NCI-H82 (cell line): Measurements from ENCODE around the gene SMIM21.

ENCODE experiments used
- DNase-seq: peaks from one replicate; lab custom pipeline; 2025; lab: John Stamatoyannopoulos, UW

Gene SMIM21

DNA sequence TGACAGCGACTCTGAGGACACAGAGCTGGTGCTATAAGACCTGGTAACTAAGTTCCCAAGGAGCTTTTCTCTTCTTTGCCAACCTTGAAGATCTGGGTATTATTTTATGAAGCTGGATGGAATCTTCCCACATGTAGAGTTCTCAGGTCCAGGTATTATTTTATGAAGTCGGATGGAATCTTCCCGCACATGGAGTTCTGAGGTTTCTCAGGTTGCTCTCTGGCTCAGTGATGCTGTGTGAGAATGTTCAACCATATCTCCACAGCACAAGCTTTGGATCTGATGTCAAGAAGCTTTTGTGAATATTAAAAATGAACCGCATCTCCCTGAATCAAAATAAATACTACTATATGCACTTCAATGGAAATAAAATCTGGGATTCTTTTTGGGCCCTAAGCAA is at the start of gene SMIM21:
Gene SMIM21, minus strand, starts transcription at position 101 of the 400 bp plus-strand sequence. CDS start 140 bp downstream, outside the sequence.
- DNase-seq: no peak

DNA sequence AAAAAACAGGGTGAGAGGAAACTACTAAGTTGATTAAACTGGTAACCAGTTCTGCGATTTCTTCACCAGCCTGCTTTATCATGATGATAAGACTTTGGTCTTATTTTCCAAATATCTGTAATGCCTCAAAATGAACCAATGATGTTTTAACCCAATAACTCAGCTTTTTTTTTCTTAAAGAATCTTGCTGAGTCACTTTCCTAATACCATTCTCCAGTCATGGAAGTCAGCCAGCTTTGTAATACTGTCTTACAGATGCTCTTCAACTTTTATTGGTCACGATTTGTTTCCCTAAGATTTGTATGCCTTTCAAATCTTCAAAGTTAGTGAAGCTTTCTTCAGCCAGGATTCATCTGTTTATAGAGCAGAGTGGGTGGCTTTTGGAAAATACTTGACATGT is 47.7 kb upstream of the SMIM21 start:
- DNase-seq: no peak

DNA sequence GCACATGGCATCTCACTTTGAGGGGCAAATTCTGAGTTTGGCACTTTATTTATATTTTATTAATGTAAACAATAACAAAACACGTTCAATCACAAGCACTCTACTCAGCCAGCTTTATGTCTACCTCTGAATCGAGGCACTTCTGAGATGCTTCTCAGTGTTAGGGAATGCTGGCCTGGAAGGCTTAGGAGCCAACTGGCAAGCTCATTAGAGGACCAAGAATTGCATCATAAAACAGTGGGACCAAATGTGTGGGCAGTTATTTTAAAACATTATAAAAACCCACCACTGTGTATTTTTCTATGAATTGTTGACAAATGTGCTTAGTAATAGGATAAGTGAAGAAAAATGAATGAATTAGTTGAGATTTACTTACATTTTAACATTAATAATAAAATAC is 46.8 kb upstream of the SMIM21 start:
- no peak for DNase-seq

DNA sequence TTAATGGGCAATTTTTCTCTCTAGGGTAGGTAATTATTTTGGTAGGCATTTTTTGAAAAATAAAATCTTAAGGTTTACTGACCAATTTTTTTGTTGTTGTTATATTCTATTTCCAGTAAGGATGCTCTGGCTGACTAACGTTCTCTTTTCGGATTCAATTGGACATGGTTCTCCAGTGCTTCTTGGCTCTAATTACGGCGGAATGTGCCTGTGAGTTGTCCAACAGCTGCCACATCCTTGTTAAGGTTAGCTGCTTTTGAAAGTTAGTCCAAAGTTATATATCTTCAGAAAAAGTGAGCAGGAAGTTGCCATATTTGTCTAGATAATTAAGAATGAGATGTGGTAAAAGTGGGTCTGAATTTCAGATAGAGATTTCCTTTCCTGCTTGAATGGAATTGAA is 45.8 kb upstream of the SMIM21 start:
- no peak for DNase-seq

DNA sequence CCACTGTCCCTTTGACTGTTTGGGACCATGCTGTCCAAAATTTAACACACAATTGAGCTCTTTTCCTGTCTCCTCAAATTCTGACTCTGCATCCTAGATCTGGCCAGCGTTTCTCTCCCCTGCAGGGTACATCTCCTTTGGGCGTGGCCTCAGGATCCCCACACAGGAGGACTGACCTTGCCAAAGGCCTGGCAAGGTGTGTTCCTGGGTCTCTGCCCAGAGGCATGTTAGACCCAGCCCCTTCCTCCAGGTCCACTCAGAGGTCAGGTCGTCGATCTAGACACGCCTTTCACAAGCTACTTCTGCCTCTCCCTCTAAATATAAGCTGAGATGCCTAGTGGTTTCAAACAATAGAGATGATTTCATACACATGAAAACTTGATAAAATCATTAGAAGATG is 45.4 kb upstream of the SMIM21 start:
- DNase-seq: no peak

DNA sequence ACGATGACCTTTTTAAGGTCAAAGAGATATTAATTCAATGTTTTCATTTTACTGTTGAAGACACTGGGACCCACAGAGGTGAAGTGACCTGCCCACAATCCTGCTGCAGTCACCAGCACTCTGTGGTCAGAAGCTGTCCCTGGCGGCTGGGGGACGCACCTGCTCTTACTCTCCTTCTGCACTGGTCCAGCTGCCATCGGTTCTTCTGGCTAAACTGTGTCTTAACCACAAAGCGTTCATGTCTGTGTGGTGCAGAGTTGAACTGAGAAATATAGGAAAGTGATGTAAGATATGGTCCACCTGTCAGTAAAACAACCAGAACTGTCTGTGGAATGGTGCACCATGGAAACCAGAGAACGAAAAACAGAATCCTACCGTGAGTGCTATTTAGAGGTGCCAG is 44.9 kb upstream of the SMIM21 start:
- no peak for DNase-seq

DNA sequence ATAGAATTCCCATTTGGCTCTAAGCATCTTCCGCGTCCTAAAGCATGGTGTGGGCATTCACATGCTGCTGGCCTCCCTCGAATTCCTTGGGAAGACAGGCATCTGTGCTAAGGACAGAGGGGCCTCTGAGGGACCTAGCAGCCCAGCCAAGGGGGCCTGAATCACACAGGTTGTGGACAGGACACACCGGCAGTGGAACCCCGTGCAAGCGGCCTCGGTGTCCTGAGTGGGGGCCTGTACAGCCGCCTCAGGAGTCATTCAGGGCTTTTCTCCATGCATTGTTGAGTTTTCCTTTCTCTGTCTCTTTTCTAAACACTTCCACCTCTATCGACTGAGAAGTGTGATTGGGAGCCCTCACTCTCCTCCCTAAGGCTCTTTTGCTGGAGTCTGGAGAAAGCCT is 44.3 kb upstream of the SMIM21 start:
- DNase-seq: no peak

DNA sequence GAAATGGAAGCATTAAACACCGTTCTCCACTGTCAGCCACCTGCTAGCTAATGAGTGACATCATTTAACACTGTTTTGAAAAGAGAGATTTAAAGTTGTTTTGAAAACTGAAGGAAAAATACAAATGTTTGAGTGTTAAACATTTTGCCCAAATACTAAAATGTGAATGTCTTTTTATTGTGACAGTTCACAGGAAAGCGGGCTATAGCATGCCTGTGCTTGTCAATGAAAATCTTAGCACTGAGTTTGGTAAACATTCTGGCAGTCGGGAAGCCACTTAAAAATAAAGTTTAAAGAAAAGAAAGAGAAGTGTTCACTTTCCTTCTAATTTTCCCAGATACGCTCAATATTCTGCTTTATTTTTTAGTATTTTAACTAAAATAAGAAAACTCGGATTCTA is 40.3 kb upstream of the SMIM21 start:
- DNase-seq: no peak

DNA sequence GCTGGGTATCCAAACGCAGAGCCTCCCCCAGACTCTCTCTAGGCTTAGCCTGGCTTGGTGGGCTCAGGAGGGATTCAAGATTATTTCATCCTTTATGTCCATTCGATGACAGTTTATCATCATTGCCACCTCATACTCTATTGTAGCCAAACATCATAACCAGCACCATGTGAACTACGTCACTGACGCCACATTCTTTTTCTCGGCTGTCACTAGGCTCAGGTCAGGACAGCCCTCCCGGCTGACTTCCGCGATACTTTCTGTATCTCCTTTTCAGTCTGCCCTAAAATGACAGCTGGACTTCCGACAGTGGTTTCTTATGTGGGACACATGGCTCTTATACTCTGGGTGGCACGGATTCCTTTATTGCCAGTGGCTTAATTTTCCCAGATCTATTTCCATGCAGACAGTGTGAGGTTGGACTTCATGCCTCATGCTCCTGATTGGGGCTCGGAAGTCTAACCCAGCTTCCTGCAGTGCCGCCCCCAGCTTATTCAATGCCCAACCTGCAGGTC is 39.8 kb upstream of the SMIM21 start:
- DNase-seq: no peak

DNA sequence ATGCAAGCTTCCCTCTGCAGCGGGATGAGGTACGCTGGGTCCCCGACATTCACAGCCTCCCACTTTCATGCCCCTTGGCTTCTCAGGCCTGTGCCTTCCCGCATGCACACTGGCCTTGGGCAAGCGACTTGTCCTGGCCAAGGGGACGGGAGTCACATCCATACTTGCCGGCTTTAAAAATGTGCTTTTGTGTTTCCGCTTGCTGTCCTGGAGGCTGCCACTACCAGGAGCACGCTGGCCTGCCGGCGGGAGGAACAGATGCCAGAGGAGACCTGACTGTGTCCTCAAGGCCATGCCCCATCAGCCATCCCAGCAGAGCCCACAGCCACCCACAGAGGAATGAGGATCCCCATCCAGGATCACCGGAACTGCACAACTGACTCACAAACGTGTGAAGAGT is 36.9 kb upstream of the SMIM21 start:
- no peak for DNase-seq

DNA sequence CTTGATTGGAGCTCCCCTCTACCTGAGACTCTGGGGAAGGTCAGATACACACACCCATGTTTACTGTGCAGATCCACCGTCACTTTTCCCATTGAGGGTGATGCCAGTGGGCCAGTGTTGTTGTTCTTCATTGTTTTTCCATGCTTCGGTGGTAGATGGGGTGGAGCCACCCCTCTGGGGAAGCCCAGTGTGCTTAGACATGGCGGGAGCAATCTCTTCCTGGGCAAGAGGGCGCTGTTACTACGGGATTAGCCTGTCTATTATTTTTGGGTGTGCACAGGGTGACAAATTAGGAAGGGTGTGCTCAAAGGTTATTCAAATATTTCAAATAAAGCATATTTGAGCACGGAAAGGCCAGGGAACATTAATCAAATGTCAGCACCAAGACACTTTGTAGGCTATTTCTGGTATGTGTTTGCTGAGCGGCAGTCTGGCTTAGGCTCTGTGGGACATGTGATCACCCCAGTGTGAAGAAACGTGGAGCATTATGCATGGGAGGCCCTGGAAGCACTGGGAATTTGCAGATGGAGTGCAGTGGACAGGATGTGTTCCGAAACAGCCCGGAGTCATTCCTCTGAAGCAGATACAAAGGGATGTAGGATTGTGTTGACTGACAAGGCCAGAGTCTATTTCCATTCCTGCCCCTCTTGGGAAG is 34.8 kb upstream of the SMIM21 start:
- DNase-seq: no peak

DNA sequence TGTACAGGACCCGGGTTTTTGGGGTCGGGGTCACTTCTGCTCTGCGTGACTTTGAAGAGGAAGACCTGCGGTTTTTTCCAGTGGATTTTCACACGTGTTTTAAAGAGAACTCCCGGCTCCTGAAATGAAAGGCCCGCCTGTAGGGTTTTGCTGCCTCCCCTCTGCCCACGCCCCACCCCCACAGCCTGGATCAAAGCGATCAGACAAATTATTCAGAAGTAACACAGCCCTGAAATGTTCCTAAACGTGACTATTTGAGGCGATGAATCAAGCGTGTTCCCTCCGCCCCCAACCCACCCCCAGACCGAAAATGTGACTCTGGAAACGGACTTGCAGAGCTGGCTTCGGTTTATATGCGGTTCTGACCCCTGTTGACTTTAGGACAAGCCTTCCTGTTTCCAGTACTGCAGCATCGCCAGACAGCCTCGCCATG is 28.7 kb upstream of the SMIM21 start:
- DNase-seq: no peak

DNA sequence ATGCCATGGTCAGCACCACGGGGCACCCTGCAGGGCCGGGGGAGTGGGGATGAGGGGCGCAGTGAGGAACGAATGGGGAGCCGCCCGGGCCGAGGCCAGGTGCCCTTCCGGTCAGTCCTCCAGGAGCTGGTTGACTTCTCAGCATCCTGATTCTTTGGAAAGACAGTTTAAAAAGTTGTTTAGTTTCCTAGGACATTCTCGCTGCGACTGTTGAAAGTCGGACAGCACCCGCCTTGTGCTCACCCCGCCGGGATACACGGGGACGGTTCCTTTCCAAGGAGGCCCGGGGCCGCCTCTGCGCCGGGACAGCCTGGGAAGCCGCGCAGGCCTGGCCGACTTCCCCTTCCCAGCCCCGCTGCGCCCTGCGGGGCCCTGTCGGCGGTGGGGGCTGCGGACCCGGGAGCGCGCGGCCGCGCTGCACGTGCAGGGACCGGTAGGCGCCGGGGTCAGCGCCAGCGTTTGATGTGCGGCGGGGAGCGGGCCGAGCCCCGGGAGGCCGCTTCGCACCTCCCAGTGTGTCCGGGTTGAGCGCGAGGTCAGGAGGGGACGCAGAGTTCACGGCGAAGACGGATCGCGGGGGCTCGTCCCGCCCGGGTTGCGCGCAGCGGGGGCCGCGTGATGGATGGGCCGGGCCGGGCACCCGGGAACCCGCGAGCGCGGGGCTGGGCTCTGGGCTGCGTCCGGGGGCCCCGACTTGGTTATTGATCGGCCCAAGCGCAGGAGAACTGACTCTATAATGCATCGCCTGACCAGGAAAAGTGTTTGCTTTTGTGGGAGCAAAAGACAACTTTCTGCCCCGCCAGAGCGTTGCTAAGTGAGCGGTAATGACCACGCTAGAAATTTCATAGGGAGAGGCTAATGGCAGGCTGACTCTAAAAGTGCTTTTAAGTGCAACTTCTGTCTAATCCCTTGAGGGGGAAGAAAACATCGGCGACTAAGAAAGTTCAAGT is 28.0 kb upstream of the SMIM21 start:
- DNase-seq: no peak

DNA sequence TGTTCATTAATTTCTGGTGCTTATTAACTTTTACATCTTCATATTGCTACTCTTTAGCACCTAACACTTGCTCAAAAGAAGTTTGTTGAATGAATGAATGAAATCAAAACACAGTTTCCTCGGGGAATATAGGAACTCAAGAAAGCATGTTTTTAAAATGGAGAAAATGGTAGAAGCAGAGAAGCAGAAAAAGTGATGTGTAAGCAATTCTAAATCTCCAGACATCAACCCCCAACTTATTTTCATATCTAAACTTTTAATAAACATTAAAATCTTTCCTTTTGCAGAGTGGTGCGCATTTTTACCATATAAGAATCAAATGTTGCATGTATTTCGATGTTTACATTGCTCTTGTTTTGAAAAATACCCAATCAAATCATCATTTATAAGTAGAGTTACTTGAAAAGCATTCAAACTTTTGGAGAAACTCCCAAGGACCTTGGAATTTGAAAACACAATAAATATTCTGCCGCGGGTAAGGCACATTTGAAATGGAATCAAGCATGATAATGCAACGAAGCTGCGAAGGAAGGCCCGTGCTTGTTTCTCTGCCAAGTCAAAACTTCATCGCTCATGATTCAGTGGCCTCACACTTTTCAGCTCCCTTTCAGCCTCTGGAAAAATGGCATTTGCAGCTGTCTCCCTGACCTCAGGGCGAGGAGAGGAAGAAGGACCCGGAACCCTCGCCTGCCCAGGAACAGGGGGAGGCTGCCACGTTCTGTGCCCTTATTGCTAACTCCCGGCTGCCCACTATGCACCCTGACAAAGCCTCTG is 26.7 kb upstream of the SMIM21 start:
- no peak for DNase-seq

DNA sequence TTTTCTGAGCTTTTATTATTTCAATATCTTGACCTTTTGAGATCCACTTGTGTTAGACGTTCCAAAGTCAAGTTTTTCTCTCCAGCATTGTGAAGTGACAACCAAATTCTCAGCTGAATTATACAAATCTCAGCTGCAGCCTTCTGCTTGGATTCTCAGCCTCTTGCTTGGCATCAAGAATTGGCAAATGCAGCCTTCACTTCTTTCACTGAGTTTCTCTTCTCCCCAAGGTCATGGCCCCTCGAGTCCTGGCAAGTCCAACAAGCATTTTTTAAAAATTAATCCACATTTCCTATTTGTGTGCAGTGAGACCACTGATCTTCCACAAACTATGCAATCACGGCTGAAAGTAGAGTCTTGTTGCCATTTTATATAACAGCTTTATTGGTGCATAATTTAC is 23.4 kb upstream of the SMIM21 start:
- no peak for DNase-seq

DNA sequence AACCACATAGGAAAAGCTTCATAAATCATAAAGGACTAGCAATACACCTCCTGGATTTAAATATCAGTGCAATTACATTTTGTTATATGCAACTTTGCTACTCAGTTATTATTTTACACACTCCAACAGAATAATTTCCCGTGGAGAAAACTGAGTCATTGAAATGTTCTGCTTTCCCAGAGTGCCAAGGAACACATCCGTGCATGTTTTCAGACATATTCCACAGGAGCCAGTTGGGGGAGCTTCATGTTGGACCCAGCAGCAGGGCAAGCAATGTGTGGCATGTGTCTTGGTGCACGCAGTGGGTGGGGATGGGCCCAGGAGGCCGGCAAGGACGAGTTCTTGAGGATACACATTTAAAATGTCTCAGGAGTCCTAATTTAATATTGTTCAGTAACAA is 14.4 kb upstream of the SMIM21 start:
- DNase-seq: no peak

DNA sequence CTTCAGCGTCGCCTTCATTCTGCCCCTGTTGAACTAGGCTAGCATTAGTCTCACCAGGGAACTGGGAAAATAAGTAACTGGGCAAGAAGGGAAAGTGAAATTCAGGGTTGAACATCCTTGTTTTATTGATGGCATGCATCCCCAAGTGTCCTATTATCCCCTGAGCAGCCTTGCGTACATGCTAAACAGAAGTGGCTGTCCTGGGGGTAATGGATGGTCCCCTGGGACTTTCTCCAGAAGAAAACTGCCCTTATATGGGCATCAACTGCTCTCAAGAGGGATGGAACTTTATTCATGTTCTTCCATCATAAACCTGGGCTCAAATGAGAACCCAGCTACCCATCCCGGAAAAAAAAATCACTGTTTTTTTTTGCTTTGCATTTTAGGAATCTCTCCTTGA is 11.8 kb upstream of the SMIM21 start:
- DNase-seq: no peak

DNA sequence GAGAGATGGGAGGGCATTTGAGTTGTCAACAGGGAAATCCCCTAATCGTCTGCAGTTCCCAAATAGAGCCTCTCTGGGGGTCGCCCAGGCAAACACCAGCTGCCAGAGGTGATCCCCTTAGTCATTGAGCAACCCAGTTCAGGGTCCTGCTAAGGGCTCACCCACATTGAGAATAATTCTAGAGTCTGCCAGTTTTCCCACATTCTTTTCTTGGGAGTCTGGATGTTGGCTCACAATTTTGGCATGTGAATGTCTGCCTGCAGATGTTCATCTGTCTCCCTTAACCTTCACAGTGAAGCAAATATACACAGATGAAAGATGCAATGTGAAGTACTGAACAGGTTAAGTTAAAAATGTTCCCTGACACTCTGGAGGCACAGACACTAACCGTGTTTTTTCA is 11.4 kb upstream of the SMIM21 start:
- DNase-seq: no peak

DNA sequence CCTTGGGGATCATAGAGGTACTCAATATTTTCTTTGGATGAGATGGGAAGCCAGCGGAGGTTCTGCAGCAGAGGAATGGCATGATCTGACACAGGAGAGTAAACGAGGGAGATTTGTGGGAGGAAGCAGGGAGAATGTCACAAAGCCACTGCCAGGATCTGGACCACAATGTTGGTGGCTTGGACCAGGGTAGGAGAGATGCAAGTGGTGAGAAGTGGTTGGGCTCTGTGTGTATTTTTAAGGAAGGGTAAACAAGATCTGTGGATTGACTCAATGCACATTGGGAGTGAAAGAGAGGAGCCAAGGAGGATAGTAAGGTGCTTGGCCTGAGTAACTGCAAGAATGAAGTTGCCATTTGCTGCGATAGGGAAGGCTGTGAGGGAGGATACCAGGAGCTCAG is 10.5 kb upstream of the SMIM21 start:
- no peak for DNase-seq

DNA sequence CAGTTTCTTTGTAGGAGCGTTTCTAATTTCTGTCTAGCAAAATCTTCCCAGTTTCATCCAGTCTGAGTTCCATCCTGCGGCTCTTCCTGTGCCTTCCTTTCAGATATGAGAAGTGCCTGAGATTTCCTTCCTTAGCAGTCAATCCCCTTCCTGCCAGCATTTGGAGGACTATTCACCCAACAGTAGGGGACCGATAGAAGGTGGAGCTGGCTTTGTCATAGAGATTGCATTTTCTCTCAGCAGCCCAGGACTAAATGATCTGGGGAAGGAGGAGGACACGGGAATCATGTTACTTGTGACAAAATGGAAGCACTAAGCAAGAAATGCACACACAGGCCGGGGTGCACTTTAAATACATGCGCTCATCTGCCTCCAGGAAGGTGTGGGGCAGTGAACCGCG is 5.6 kb upstream of the SMIM21 start:
- DNase-seq: no peak

DNA sequence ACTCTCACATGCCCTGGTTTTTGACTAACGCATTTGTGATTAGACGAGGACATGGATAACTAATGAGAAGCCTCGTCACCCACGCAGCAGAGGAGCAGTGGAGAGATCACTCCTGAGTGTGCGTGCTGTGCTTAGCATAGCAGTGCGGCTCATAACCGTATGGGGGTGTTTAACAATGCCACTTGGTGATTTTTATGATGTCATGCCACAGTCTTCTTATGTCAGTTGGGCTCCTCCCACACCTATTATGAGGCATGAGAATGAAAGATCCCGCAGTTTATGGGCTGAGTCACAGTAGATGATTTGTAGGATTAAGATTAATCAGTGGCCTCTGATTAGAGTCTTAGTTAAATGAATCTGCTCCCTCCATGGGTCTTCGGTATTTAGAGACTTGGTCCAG is 2.5 kb upstream of the SMIM21 start:
- peak; percentile 83 for DNase-seq

DNA sequence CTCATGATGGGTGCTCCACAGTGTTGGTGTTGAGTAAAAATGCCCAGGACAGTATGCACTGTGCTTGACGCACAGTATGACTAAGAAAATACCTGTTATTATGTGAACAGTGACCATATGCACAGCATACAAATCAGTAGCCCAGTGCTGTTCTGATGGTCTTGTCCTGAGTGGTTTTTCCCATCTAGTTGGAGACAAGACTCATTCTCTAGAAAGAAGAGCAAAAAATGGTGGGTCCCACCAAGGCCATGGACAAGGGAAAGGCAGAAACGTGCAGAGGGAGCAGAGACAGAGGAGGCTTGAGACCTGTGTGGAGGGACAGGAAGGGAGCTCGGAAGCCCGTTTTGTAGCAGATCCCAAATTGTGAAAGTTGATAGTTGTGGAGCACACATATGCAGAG is 987 bp upstream of the SMIM21 start:
- DNase-seq: no peak
